Left lung (tissue), 10 donors: ENCODE data around the gene ATP6V0E2. TPM values are rescaled to one million over a fixed set of nuclear protein-coding genes. Genes with fewer than 3 reads are reported as not detected.

ENCODE experiments used
- ATAC-seq: fragments of 200-7000 bp; cut with Tn5 transposase; one replicate; pipeline ENCODE4 v1.9.1; 2020; ENCODE audit warnings: moderate library complexity
- DNase-seq, 4 donors: peaks; one replicate each; pipeline ENCODE4 v3.0.0-alpha.2; 2013 to 2020
- H3K27ac ChIP-seq, 2 donors: fragments of 200-600 bp; sonication (generic) in 1 of 2; one replicate each; pipeline versions ENCODE4 v1.5.0 to v1.8.0; 2020 to 2021
- H3K27me3 ChIP-seq, 2 donors: fragments of 200-600 bp; sonication (generic) in 1 of 2; one replicate each; pipeline versions ENCODE4 v1.5.0 to v1.8.0; 2020 to 2021
- H3K36me3 ChIP-seq, 2 donors: fragments of 200-600 bp; sonication (generic) in 1 of 2; one replicate each; pipeline versions ENCODE4 v1.5.0 to v1.8.0; 2020 to 2021
- H3K4me1 ChIP-seq, 2 donors: fragments of 200-600 bp; one replicate each; pipeline ENCODE4 v1.8.0; 2021
- H3K4me3 ChIP-seq, 2 donors: fragments of 200-600 bp; sonication (generic) in 1 of 2; one replicate each; pipeline versions ENCODE4 v1.5.0 to v1.8.0; 2020 to 2021; ENCODE audit warnings: mild to moderate bottlenecking in 1 of 2
- H3K9me3 ChIP-seq, 2 donors: fragments of 200-600 bp; sonication (generic) in 1 of 2; one replicate each; pipeline versions ENCODE4 v1.5.0 to v1.8.0; 2020 to 2021
- CTCF ChIP-seq, 2 donors: fragments of 200-600 bp; sonication (generic) in 1 of 2; IDR thresholded peaks; one replicate each; pipeline versions ENCODE4 v1.5.0 to v1.8.0; 2021; ENCODE audit warnings: antibody characterized with exemption in 2 of 2
- intact Hi-C, 2 donors: fragments of 100-400 bp; cut with DNase I; formaldehyde crosslinking; loops; one replicate each; pipeline versions ENCODE4 v1.11.2 to v1.14.2; 2022
- polyA plus RNA-seq, 6 donors: library from polyadenylated mRNA; unstranded; fragments of 120-200 nt; gene quantifications; one replicate each; pipeline ENCODE4 v1.2.1, GENCODE V29; 2013; ENCODE audit not compliant: insufficient read length in 6 of 6
- total RNA-seq, 2 donors: library from RNA; stranded (reverse); fragmentation: NEBNext Ultra II Directional; extraction: Animal tissue kit (Norgen Biotek cat#: 25700); gene quantifications; one replicate each; pipeline ENCODE4 v1.2.1, GENCODE V29; 2021
- donor health status: DM: no; HTN: yes; CAD: no.
- donor health status: DM: no; HTN: no; CAD: no.

ATP6V0E2 gene
- total and polyA plus RNA-seq, 8 donors = 14.0 to 30.5 (median 16.9) TPM

DNA sequence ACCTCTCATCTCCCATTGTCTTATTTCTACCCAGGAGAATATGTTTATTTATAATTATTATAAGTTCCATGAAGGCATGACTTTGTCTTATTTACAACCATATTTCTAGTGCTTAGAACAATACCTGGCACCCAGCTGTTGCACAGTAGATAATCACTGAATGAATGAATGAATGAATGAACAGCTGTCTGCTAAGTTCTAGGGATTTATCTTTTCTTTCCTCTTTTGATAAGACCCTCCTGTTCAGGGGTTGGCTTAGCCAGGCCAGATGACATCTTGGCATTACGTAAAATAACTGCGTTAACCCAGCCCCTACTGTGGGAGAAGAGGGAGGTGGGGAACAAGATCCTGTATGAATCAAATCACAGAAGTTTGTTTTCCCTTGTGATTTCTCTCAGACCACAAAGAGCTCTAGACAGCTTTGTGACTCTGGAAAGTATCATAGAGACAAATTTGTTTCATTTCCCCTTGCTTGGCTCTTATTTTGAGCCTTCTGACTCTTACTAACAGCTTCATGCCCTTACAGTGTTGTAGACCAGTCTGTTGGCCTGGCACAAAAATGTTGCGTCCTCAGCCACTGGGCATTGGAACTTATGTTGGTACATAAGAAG lies 27.2 kb upstream of the ATP6V0E2 start:
- intact Hi-C loops = no loop called here
- no peak for TF ChIP-seq CTCF (IDR thresholded peaks at IDR 0.05)

GRCh38 chr7:149849174-149849573 lies 24.6 kb upstream of the ATP6V0E2 start:
- no peak overlapping the region for H3K27ac ChIP-seq
- no peaks in the 10 kb centered on the region for H3K9me3 ChIP-seq
- no peak for ATAC-seq
- DNase-seq = no peak
- no peaks in the 10 kb centered on the region for H3K27me3 ChIP-seq
- TF ChIP-seq CTCF (IDR thresholded peaks at IDR 0.05) = no peak
- peaks cover 0 to 36% of the 10 kb centered on the region in 2 donors for H3K36me3 ChIP-seq
- intact Hi-C loops = no loop called here
- no peak overlapping the region for H3K4me3 ChIP-seq
- no peaks in the 10 kb centered on the region for H3K4me1 ChIP-seq

More for the DNA sequence above, 27.2 kb upstream of the ATP6V0E2 start:
- Histone ChIP-seq H3K4me3 (no peak overlapping the region), H3K27ac (no peak overlapping the region), H3K9me3 (no peaks in the 10 kb centered on the region), H3K36me3 (peaks cover 0 to 25% of the 10 kb centered on the region in 2 donors), H3K27me3 (no peaks in the 10 kb centered on the region), H3K4me1 (no peaks in the 10 kb centered on the region)
- DNase-seq (no peak), ATAC-seq (no peak)

GRCh38 chr7:149850007-149850594 lies 23.7 kb upstream of the ATP6V0E2 start:
- intact Hi-C loops = no loop called here
- Histone ChIP-seq H3K4me1 (peaks cover 5 to 9% of the 10 kb centered on the region in 2 donors), H3K9me3 (no peaks in the 10 kb centered on the region), H3K27me3 (no peaks in the 10 kb centered on the region), H3K36me3 (peaks cover 0 to 36% of the 10 kb centered on the region in 2 donors), H3K4me3 (no peak overlapping the region), H3K27ac (no peak overlapping the region)
- DNase-seq (no peak), ATAC-seq (no peak)
- no peak for TF ChIP-seq CTCF (IDR thresholded peaks at IDR 0.05)

- no peak overlapping the region for H3K4me3 ChIP-seq
- no peak overlapping the region for H3K27ac ChIP-seq
- intact Hi-C loops = no loop called here
- H3K4me1 ChIP-seq = peaks cover 5 to 11% of the 10 kb centered on the region in 2 donors
- H3K27me3 ChIP-seq = no peaks in the 10 kb centered on the region
- DNase-seq (no peak), ATAC-seq (no peak)
- no peaks in the 10 kb centered on the region for H3K9me3 ChIP-seq
- H3K36me3 ChIP-seq = peaks cover 0 to 36% of the 10 kb centered on the region in 2 donors
- no peak for TF ChIP-seq CTCF (IDR thresholded peaks at IDR 0.05)
Observed at GRCh38 chr7:149850716-149851115, 23.1 kb upstream of the ATP6V0E2 start.

GRCh38 chr7:149851449-149851848 lies 22.3 kb upstream of the ATP6V0E2 start:
- ATAC-seq = no peak
- intact Hi-C loops = no loop called here
- peaks cover 0 to 30% of the 10 kb centered on the region in 2 donors for H3K36me3 ChIP-seq

More at GRCh38 chr7:149851449-149851848, 22.3 kb upstream of the ATP6V0E2 start:
- no peaks in the 10 kb centered on the region for H3K9me3 ChIP-seq
- no peak for DNase-seq
- no peak overlapping the region for H3K27ac ChIP-seq
- no peak overlapping the region for H3K4me3 ChIP-seq
- H3K4me1 ChIP-seq = peaks cover 5 to 11% of the 10 kb centered on the region in 2 donors
- no peak for TF ChIP-seq CTCF (IDR thresholded peaks at IDR 0.05)
- no peaks in the 10 kb centered on the region for H3K27me3 ChIP-seq
